Amygdala (tissue), 56 donors: ENCODE measurements around the gene RASGRP2.

Source experiments
- DNase-seq, 56 donors: peaks; one replicate each; lab custom pipeline; 2025; lab: John Stamatoyannopoulos, UW

Gene RASGRP2

DNA sequence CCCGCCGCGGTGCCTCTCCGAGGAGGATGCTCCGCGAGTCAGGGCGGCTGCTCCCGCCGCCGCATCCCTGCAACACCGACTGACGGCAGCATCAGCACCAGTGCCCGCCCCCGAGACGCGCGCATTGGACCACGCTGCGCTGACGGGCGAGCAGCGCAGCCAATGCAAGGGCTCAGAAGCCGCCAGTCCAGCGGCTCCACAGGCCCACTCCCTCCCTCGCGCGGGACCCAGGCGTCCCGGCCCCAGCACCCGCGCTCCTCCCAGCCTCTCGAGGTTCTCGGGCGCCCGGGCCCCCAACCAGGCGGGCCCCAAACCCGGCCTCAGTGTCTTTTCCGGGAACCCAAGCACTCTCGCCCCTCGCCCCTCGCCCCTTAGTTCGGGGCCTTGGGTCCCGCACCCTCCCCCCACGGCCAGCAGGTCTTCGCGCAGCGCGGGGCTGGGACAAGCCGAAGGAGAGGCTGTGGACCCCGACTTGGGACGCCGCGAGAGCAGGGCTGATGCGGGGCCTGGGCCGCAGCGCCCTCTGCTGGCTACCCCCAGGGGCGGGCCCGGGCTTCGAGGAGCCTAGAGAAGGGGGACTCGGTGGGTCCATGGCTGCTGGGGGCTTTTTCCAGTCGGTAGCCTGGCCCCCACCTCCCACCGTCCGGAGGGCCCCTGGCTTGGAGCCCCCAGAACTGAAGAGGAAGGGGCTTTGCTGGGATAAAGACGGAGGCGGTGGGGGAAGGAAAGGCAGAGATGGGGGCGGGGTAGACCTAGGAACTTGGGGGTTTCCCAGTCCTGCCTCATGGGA, 20.6 kb downstream of the RASGRP2 start, which contains the start of gene NRXN2:
Gene NRXN2, minus strand, starts transcription at position 81 of the 790 bp plus-strand sequence. CDS start 9,498 bp downstream, outside the sequence.
- peak in 55 of 56 donors; percentile 50 to 98 (median 87) for DNase-seq

DNA sequence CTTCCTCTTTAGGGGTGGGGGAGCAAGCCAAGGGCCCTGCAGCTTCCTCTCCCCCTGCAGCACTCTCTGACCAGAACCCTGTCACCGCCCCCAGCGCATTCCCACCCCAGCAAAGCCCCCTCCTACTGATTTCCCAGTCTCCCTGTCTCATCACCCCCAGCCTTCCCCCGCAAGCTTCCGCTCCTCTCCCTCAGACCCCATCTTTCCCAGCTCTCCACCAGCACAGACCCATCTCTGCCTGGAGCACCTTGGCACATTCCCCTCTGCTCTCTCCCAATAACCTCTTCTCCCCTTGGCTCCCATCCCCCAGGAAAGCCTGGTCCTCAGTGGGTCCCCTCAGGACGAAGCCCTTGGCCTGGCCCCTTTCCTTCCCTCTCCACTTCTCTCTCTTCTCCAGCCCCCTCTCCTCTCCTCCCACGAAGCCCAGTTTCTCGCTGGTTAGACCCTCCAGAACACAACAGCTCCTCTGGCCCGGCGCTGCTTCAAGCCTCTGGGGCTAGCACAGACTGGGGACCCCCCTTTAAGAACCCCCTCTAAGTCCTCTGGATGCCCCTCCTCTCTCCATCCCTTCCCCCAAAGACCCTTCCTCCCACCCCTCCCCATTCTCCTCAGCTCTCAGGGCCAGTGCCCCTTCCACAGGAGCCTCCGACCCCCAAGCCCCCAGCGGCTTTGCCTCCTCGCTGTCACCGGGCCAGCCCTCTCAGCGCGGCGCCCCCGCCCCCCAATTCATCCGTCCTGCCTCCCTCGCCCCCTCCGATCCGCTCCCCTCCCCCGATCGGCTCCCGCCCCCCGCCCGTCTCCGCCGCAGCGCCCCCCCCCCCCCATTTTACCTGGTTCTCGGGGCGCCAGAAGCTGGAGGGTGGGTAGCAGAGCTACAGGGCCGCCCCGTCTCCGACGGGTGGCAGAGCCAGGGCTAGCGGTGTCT, 21.5 kb downstream of the RASGRP2 start:
- DNase-seq = no peak

DNA sequence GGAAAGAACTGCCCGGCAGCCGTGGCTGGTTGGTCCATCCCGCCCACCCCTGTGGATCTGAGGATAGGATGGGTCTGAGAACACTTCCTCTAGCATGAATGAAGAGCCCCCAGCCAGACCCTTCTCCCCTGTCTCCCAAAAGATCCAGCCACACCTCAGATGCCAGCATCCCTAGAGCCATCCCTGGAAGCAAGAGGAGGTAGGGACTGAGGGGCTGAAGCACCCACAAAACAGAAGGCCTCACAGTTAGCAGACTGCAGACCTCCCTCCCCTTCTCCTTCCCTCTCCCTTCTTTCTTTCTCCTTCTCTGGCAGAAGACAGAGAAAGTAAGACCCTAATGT, 22.6 kb downstream of the RASGRP2 start:
- no peak for DNase-seq

DNA sequence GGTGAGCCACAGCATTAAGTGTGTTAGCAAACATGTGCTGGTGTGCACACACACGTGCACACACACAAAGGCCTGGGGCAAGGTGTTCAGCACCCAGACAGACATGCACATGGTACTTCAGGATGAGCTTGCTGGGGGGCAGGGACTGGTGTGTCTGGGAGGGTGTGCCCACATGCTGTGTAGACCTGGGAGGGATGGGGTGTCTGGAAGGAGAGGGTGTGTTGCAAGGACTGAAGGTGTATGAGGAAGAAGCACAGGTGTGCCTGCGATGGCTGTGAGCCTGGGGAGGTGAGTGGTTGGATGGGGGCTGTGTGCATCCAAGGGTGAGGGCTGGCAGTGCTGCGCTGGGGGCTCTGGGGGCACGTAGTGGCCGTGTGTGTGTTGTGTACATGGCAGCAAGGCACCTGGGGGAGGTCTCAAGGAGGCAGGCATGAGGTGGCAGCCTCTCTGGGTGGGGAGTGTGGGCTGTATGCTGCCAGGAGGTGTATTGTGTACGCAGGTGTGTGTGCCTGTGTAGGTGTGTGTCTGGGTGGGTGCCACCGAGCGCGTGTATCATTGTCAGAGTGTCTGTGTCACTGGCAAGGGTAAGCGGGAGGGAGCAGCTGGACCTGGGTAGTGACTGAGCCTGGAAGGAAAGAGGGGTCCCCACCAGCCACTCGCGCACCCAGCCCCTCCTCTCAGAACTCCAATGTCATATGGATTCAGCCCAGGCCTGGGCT, 23.1 kb downstream of the RASGRP2 start:
- DNase-seq = no peak

DNA sequence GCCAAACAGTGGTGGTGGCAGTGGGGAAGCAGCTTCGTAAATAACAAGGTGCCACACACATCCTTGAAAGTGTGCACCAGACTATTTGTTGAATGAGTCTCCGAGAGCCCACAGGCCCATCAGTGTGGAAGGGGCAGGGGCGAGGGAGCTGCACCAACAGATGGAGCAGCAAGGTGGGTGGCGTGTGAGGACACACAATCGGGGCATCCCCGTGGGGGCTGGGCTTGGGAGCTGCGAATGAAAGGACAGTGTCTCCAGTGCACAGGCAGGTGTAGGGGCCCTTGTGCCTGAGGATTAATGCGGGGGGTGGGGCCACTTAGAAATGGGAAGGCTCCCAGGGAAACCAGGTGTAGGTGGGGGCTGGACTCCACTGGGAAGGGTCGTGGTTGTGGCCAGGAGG, 23.8 kb downstream of the RASGRP2 start:
- DNase-seq = no peak

DNA sequence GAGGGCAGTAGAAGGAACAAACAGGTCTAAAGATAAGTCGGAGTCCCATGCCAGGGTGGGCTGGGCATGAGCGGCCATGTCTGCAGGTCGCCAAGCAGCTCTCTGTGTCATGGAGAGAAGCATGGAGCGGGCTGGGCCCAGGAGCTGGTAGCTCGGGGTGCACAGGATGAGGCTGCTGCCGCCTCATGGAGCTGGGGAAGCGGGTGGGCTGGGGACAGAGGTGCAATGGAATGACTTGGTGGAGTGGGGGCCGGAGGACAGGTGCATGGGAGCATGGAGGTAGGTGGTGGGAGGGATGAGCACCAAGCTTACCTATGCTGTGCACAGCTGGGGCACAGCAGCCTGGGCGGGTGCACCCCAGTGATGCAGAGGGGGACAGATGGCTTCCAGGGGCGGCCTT, 24.5 kb downstream of the RASGRP2 start:
- no peak for DNase-seq

DNA sequence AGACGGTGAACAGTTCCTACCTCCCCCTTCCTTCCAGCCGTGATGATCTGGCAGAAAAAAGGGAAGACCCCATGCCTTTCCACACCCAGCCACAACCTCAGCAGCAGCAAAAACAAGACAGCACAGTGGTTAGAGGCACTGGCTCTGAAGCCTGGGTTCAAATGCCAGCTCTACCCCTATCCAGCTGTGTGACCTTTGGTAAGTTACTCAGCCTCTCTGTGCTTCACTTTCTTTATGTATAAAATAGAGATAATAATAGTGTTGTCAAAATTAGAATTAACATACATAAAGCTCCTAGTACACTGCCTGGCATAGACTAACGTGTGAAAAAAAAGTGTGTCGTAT, 25.2 kb downstream of the RASGRP2 start:
- no peak for DNase-seq

DNA sequence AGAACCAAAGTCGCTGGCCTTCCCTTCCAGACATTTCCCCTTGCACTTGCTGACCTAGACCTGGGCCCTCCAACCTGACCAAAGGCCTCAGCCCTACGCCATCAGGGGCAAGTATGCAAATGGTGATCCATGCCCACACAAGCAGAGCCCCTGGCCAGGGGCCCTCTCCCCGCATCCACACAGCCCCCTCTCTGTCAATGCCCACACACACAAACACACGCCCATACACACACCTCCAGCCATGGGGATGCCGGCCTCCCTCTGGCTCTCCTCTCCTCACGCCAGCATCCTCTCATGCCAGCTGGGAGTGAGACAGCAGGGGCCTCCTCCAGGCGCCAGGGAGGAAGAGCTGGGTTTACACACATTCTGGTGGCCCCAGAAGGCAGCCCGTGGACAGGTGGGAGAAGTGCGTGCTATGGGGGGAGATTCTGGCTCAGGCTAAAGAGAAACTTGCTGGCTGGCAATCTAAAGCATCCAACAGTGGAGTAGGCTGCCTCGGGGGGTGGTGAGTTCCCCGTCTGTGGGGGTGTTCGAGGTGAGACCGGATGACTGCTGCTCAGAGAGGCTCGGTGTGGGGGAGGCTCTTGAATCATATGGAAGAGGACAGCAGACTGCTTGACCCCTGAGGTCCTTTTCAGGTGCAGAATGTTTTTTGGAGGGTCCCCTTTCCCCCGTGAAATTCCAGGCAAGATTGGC, 25.7 kb downstream of the RASGRP2 start:
- peak in 1 of 56 donors; percentile 21 for DNase-seq

DNA sequence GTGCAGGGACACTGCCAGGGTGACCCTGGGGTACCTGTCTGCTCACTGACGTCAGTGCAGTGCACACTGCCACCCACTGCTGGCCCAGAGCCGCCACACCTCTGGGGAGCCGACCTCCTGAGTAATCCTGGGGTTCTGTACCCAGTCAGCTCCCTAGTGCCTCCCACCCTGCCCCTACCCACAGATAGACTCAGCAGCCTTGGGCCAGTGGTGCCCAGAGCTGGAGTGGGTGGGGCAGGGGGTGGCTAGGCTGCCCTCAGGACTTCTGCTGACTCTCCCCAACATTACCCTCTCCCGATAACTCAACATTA, 26.7 kb downstream of the RASGRP2 start:
- DNase-seq = no peak

DNA sequence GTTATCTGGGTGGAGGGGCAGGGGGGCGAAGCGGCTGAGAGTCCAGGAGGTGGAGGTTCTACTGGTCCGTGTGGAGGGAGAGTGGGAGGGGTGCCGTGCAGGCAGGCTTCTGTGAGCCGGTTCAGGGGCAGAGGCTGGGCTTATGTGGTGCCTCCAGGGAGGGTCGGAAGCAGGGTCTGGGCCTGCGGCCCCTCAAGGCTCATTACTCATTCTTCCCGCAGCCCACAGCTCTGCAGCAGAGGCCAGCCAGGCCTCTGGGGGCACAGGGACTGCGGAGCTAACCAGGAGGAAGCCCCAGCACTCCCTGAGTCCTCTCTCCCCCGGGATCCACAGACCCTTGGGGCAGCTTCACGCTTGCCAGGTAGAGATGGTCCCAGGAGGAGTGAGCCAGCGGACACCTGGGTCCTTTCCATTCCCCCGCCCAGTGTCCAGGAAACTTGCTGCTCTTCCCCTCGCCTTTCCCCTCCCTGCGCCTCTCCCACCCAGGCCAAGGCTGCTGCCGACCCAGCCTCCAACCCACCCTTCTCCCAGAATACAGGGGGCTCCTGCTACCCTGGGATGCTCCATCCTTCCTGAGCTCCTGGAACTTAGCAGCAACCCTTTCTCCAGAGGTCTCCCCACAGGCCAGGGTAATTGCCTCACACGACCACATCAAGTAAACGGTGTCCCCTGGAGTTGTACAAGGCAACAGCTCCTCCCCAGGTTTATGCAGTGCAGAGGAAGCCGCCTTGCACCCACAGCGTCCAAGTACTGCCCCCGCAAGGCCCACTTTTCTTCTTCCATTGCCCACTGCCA, 27.3 kb downstream of the RASGRP2 start:
- DNase-seq = no peak

DNA sequence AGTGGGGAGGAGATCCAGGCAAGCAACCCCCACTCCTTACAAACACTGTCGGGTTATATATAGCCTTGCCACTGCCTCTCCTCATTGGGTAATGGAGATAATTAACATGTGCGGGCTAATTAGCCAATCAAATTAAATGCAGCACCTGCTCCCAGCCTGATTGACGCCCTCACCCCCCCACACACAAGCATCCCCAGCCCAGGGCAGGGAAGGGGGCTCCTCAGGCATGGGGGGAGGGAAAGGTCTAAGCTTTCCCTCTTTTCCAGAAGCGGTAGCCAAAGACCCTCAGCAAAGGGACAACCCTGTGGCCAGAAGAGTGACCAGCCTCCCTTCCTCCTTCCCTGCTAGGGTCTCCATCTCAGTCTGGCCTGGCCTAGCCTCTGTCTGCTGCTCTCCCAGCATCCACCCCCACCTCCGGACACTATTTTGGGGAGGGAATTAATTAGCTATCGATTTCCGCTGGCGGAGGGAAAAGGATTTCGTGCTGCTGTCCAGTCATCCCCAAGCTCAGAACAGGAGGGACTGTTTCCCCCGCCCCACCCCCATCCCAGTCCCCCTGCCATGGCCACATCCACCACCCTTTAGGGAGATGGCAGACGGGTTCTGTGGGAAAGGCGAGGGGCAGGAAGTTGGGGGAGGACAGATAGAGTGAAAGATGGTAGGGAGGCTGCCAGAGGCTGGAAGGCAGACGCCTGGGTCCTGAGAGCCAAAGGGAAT, 28.0 kb downstream of the RASGRP2 start:
- DNase-seq = no peak

DNA sequence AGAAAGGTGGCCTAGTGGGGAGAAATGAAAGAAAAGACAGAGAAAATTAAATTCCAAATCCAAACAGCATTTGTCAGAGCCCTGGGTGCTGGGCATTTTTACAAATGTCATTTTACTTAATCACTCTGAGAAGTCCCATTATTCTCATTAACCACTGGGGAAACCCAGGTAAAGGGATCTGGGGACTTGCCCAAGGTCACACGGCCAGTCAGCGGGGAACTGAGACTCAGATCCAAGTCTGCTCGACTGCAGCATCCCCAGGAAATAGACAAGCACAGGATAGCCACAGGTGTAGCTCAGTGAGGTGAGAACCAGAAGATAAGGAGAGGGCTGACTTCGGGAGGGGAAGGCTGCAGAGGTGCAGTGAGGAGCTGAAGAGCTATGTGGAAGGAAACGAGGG, 28.8 kb downstream of the RASGRP2 start:
- no peak for DNase-seq

DNA sequence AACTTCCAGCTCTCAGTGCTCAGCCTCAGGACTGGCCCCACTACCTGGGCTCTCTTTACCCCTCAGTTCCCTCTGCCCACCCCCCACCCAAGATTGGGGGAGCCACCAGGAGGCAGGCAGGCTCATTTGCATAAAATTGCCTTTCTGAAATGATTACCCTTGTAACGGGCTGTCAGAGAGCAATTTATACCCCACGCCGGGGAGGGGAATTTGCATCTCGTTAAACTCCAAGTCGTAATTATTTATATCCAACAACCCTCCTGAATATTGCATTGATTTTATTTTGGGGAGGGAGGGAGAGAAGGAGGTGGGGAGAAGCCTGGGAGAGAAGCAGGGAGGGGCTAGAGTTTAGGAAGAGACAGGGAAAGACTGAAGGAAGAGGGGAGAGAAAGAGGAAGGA, 29.3 kb downstream of the RASGRP2 start:
- no peak for DNase-seq

DNA sequence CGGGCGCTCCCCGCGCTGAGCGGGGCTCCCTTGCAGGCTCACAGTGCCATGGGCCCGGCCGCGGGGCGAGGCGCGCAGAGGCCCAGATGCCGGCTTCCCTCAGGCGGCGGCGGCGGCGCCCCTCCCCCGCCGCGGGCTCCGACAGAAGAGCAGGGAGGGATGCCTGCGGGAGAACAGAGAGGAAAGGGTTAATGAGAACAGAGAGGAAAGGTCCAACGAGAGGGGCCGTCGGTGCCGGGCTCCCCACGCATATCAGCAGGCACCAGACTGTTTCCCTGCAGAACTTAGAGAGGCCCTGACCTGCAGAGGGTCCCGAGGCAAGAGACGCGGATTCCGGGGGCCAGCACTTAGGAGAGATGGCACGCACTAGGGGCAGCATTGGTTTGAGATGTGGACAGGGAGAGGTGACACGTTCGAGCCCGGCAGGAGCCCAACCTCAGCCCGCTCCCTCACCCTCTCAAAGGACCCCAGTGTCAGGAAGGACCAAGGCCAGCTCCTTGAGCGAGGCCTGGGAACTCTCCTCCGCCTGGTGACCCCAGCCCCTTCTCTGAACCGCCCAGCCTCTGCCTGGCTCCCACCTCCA, 30.1 kb downstream of the RASGRP2 start:
- no peak for DNase-seq

DNA sequence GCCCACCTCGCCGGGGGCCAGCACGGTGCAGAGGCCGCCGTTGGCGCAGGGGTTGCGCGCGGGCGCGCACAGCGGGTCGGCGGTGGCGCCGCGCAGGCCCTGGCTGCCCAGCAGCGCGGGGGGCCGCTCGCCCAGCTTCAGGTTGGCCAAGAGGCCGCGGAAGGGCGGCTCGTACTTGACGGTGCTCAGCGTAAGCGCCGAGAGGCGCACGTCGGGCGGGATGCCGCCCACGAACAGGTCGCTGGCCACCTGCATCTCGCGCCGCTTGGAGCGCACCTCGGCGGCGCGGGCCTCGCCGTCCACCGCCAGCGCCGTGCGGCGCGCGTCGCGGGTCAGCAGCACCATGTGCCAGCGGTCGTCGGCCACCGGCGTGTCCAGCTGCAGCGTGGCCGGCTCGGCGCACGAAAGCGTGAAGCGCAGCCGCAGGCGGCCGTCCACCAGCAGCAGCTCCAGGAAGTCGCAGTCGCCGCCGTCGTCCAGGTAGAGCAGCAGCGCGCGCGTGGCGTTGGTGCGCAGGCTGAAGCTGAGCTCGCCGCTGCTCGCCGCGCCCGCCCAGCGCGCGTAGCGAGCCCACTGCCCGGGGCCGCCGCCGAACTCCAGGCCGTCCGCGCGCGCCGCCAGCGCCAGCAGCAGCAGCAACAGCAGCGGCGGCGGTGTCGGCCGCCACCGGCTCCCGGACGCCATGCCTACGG, 30.8 kb downstream of the RASGRP2 start:
- no peak for DNase-seq

DNA sequence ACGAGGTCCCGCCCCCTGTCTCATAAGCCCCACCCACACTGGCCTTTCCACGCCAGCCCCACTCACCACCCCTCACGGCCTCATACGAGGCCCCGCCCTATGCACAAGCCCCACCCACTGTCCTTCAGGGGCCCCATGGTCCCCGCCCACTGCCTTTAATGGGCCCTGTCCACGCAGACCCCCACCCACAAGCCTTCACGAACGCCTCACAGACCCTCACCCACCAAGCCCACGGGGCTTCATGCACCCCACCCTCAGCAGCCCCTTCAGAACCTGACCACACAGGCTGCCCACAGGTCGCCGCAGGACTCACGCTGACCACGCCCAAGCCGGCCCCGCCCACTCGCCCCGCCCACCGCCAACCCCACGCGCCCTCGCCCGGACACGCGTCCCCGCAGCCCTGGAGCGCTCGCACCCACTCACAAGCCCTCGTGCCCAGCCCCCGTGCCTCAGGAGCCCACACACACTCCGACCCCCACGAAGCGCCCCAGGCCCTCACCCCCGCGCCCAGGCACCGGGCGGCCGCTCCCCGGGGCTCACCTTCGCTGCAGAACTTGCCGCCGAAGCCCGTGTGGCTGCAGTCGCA, 31.4 kb downstream of the RASGRP2 start:
- DNase-seq = peak in 1 of 56 donors; percentile 53

DNA sequence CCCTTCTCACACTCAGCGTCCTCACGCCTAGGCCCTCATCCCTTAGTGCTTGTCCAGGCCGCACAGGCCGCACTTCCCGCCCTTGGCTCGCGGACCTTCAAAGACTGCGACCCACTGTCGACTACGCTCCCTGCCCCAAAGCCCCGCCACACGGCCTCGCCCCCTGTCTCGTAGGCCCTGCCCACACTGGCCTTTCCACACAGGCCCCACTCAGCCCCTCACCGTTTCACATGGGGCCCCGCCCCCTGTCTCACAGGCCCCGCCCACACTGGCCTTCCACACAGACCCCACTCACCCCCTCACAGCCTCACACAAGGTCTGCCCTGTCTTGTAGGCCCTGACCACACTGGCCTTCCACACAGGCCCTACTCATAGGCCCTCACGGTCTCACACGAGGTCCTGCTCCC, 32.0 kb downstream of the RASGRP2 start:
- no peak for DNase-seq
